ENCODE measurements around the gene HSH2D. TPM values are rescaled to one million over a fixed set of nuclear protein-coding genes. Genes with fewer than 3 reads are reported as not detected.

Gene HSH2D
- total and polyA plus RNA-seq, 2 of the 13 experiments (the other 11 are each of a cell fraction or from before 2014, with no cell fraction given) = 0.69 to 3.2 TPM

- no peak for TF ChIP-seq ZSCAN5A (CRISPR knock-in tag; IDR thresholded peaks at IDR 0.05; ENCODE audit: borderline replicate concordance)
- TF ChIP-seq ZSCAN29 (CRISPR knock-in tag; conservative IDR thresholded peaks at IDR 0.05) = peak; percentile 76; the same call in 1 of the 2 replicates
- 0 out of 2 replicates have a peak, but pooled peaks have one; percentile 67 for TF ChIP-seq ZBTB25 (CRISPR knock-in tag; IDR thresholded peaks at IDR 0.05)
- peak; percentile 87 for TF ChIP-seq SAP130 (CRISPR knock-in tag; IDR thresholded peaks at IDR 0.05; ENCODE audit: low read depth)
- TF ChIP-seq, protein P1, sequence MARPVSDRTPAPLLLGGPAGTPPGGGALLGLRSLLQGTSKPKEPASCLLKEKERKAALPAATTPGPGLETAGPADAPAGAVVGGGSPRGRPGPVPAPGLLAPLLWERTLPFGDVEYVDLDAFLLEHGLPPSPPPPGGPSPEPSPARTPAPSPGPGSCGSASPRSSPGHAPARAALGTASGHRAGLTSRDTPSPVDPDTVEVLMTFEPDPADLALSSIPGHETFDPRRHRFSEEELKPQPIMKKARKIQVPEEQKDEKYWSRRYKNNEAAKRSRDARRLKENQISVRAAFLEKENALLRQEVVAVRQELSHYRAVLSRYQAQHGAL (CRISPR knock-in tag; IDR thresholded peaks at IDR 0.05; ENCODE audit: not compliant biosample characterization) = no peak
- no peak for TF ChIP-seq NFKB2 (CRISPR knock-in tag; IDR thresholded peaks at IDR 0.05; ENCODE audit: borderline replicate concordance)
- TF ChIP-seq ZNF639 (CRISPR knock-in tag; conservative IDR thresholded peaks at IDR 0.05) = no peak
- no peak for TF ChIP-seq ZBTB21 (CRISPR knock-in tag; IDR thresholded peaks at IDR 0.05)
- no peak for TF ChIP-seq ZNF432 (CRISPR knock-in tag; IDR thresholded peaks at IDR 0.05; ENCODE audit: borderline replicate concordance)
- TF ChIP-seq DRAP1 (CRISPR knock-in tag; IDR thresholded peaks at IDR 0.05) = peak; percentile 60; the same call in 1 of the 2 replicates
- TF ChIP-seq, protein P2, sequence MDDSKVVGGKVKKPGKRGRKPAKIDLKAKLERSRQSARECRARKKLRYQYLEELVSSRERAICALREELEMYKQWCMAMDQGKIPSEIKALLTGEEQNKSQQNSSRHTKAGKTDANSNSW (CRISPR knock-in tag; IDR thresholded peaks at IDR 0.05; ENCODE audit: borderline replicate concordance) = no peak
- peak; percentile 94 for TF ChIP-seq THAP7 (CRISPR knock-in tag; IDR thresholded peaks at IDR 0.05)
- no peak for TF ChIP-seq MAFF (IDR thresholded peaks at IDR 0.05; ENCODE audit: low read depth, low read length)
- TF ChIP-seq, protein P3, sequence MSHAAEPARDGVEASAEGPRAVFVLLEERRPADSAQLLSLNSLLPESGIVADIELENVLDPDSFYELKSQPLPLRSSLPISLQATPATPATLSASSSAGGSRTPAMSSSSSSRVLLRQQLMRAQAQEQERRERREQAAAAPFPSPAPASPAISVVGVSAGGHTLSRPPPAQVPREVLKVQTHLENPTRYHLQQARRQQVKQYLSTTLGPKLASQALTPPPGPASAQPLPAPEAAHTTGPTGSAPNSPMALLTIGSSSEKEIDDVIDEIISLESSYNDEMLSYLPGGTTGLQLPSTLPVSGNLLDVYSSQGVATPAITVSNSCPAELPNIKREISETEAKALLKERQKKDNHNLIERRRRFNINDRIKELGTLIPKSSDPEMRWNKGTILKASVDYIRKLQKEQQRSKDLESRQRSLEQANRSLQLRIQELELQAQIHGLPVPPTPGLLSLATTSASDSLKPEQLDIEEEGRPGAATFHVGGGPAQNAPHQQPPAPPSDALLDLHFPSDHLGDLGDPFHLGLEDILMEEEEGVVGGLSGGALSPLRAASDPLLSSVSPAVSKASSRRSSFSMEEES (CRISPR knock-in tag; IDR thresholded peaks at IDR 0.05) = peak; percentile 66; the same call in 1 of the 2 replicates
- no peak for TF ChIP-seq ZNF232 (CRISPR knock-in tag; IDR thresholded peaks at IDR 0.05; ENCODE audit: borderline replicate concordance)
- TF ChIP-seq, protein P4, sequence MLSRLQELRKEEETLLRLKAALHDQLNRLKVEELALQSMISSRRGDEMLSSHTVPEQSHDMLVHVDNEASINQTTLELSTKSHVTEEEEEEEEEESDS (CRISPR knock-in tag; IDR thresholded peaks at IDR 0.05; ENCODE audit: borderline replicate concordance) = no peak; the same call in 1 of the 2 replicates
- peak; percentile 50; the same call in 1 of the 2 replicates for TF ChIP-seq SP5 (CRISPR knock-in tag; IDR thresholded peaks at IDR 0.05; ENCODE audit: borderline replicate concordance, low read depth)
- no peak for TF ChIP-seq PAX8 (CRISPR knock-in tag; IDR thresholded peaks at IDR 0.05; ENCODE audit: borderline replicate concordance)
- no peak for TF ChIP-seq ONECUT2 (CRISPR knock-in tag; IDR thresholded peaks at IDR 0.05)
- no peak for TF ChIP-seq ZNF34 (CRISPR knock-in tag; IDR thresholded peaks at IDR 0.05; ENCODE audit: borderline replicate concordance)
Observed at GRCh38 chr19:16200038-16201010, 56.8 kb downstream of the HSH2D start (continued).
